ENCODE data around the gene TUBB2B. TPM values are rescaled to one million over a fixed set of nuclear protein-coding genes. Genes with fewer than 3 reads are reported as not detected.
A peak's percentile ranks its signal among the peaks of the same experiment; 100 is the strongest.

The TUBB2B gene
- total and polyA plus RNA-seq, 10 of the 15 experiments (the other 5 are each of a cell fraction or from before 2014, with no cell fraction given), result 2.6 to 75.2 (median 21.2) TPM

- TF ChIP-seq GABPA (IDR thresholded peaks at IDR 0.05; ENCODE audit: low read depth), result peak; percentile 53; the same call in 1 of the 2 replicates
- peak; percentile 85 for TF ChIP-seq RELA (IDR thresholded peaks at IDR 0.05; ENCODE audit: borderline replicate concordance, partially characterized antibody)
- TF ChIP-seq SIN3A (IDR thresholded peaks at IDR 0.05; ENCODE audit: low read depth, low read length), result no peak
- no peak for TF ChIP-seq NFYA (IDR thresholded peaks at IDR 0.05; ENCODE audit: borderline replicate concordance, low read depth, low read length)
- no peak for TF ChIP-seq SREBF1 (IDR thresholded peaks at IDR 0.05; ENCODE audit: low read length)
- peak; percentile 55; the same call in 1 of the 2 replicates for TF ChIP-seq GATAD2B (conservative IDR thresholded peaks at IDR 0.05; ENCODE audit: low read depth)
- TF ChIP-seq CEBPZ (IDR thresholded peaks at IDR 0.05; ENCODE audit: low read depth, low read length), result no peak
- TF ChIP-seq TCF3 (IDR thresholded peaks at IDR 0.05; ENCODE audit: borderline replicate concordance, insufficient read depth, low read depth, low read length), result no peak
- peak; percentile 48; the same call in 1 of the 2 replicates for TF ChIP-seq ATF7 (IDR thresholded peaks at IDR 0.05; ENCODE audit: low read depth)
- peak; percentile 94 for TF ChIP-seq RUNX3 (IDR thresholded peaks at IDR 0.05; ENCODE audit: low read length)
- TF ChIP-seq USF1 (IDR thresholded peaks at IDR 0.05; ENCODE audit: borderline replicate concordance, extremely low read length, insufficient read depth, low read depth, low read length), result no peak
- TF ChIP-seq DPF2 (IDR thresholded peaks at IDR 0.05), result peak; percentile 89
- no peak for TF ChIP-seq NR2C2 (IDR thresholded peaks at IDR 0.05; ENCODE audit: borderline replicate concordance, control insufficient read depth, insufficient read length, low read depth)
- no peak for TF ChIP-seq BHLHE40 (IDR thresholded peaks at IDR 0.05; ENCODE audit: borderline replicate concordance in 1 of 2, low read depth in 2 of 2, low read length in 1 of 2)
- no peak for TF ChIP-seq MAX (IDR thresholded peaks at IDR 0.05; ENCODE audit: low read depth, low read length)
- no peak for TF ChIP-seq ZBTB11 (CRISPR knock-in tag; IDR thresholded peaks at IDR 0.05)
- TF ChIP-seq EED (IDR thresholded peaks at IDR 0.05; ENCODE audit: low read depth), result peak; percentile 98
- TF ChIP-seq SMARCA5 (IDR thresholded peaks at IDR 0.05), result peak; percentile 40
- TF ChIP-seq ASH2L (IDR thresholded peaks at IDR 0.05; ENCODE audit: borderline replicate concordance, low read depth), result no peak
Measured at GRCh38 chr6:3209114-3210023, 18.1 kb downstream of the TUBB2B start (continued).

Data from GM12878 (cell line).